ENCODE measurements around the gene CX3CR1.

Gene CX3CR1

GRCh38 chr3:39281533-39281932 lies 1.7 kb upstream of the CX3CR1 start:
- TF ChIP-seq ZNF639 (tag by site-specific recombination; IDR thresholded peaks at IDR 0.05) = no peak
- TF ChIP-seq ZNF768 (tag by site-specific recombination; IDR thresholded peaks at IDR 0.05) = no peak
- no peak for TF ChIP-seq ZNF596 (tag by site-specific recombination; IDR thresholded peaks at IDR 0.05)
- TF ChIP-seq ZNF114 (tag by site-specific recombination; IDR thresholded peaks at IDR 0.05) = no peak
- no peak for TF ChIP-seq ZNF416 (tag by site-specific recombination; IDR thresholded peaks at IDR 0.05)
- TF ChIP-seq SP2 (tag by site-specific recombination; IDR thresholded peaks at IDR 0.05) = no peak
- no peak for TF ChIP-seq KLF9 (tag by site-specific recombination; IDR thresholded peaks at IDR 0.05; ENCODE audit: low read depth)
- TF ChIP-seq ZNF174 (tag by site-specific recombination; IDR thresholded peaks at IDR 0.05) = no peak
- no peak for TF ChIP-seq ZNF621 (tag by site-specific recombination; IDR thresholded peaks at IDR 0.05)
- TF ChIP-seq ZNF580 (tag by site-specific recombination; IDR thresholded peaks at IDR 0.05) = no peak
- TF ChIP-seq ZNF23 (tag by site-specific recombination; IDR thresholded peaks at IDR 0.05; ENCODE audit: borderline replicate concordance) = no peak
- no peak for TF ChIP-seq ZFP41 (tag by site-specific recombination; IDR thresholded peaks at IDR 0.05; ENCODE audit: borderline replicate concordance)
- no peak for TF ChIP-seq ZNF488 (tag by site-specific recombination; IDR thresholded peaks at IDR 0.05)
- TF ChIP-seq PRDM10 (tag by site-specific recombination; IDR thresholded peaks at IDR 0.05) = no peak
- no peak for TF ChIP-seq FEZF1 (tag by site-specific recombination; IDR thresholded peaks at IDR 0.05)
- TF ChIP-seq ZNF148 (tag by site-specific recombination; IDR thresholded peaks at IDR 0.05; ENCODE audit: borderline replicate concordance) = no peak
- TF ChIP-seq MEIS1 (CRISPR knock-in tag; IDR thresholded peaks at IDR 0.05; ENCODE audit: borderline replicate concordance) = no peak
- no peak overlapping the region for H3K4me3 ChIP-seq (ENCODE audit: low read depth, low read length)
- no peaks in the 10 kb centered on the region for H3K9me3 ChIP-seq (ENCODE audit: control insufficient read depth, insufficient read depth, low read depth, low read length)
- H3K36me3 ChIP-seq (ENCODE audit: control insufficient read depth in 2 of 2, insufficient read depth in 1 of 2, low read length in 2 of 2) = no peaks in the 10 kb centered on the region
- POLR2A ChIA-PET = no interaction called here
- no peaks in the 10 kb centered on the region for H3K4me1 ChIP-seq (ENCODE audit: control insufficient read depth, insufficient read depth, low read length)
- H3K27ac ChIP-seq (ENCODE audit: extremely low read depth, low read depth, low read length) = no peak overlapping the region
- CTCF ChIA-PET = interaction anchor here (1.0 to 8.3 kb wide), 3 partner anchors 8 to 155 kb away, joined by 3 to 69 read pairs (median 4); no protein-coding TSS in a partner anchor

- Histone ChIP-seq H3K27ac (ENCODE audit: extremely low read depth, low read depth, low read length) (no peak overlapping the region), H3K36me3 (ENCODE audit: control insufficient read depth in 2 of 2, insufficient read depth in 1 of 2, low read length in 2 of 2) (no peaks in the 10 kb centered on the region), H3K4me3 (ENCODE audit: low read depth, low read length) (no peak overlapping the region), H3K4me1 (ENCODE audit: control insufficient read depth, insufficient read depth, low read length) (no peaks in the 10 kb centered on the region), H3K9me3 (ENCODE audit: control insufficient read depth, insufficient read depth, low read depth, low read length) (no peaks in the 10 kb centered on the region)
- no peak for TF ChIP-seq ZNF174 (tag by site-specific recombination; IDR thresholded peaks at IDR 0.05)
- TF ChIP-seq OSR2 (tag by site-specific recombination; IDR thresholded peaks at IDR 0.05) = no peak
- TF ChIP-seq ZNF23 (tag by site-specific recombination; IDR thresholded peaks at IDR 0.05; ENCODE audit: borderline replicate concordance) = no peak
- TF ChIP-seq ZNF354C (tag by site-specific recombination; IDR thresholded peaks at IDR 0.05; ENCODE audit: borderline replicate concordance, low read depth) = no peak
- no peak for TF ChIP-seq ZNF114 (tag by site-specific recombination; IDR thresholded peaks at IDR 0.05)
- no peak for TF ChIP-seq SP7 (tag by site-specific recombination; IDR thresholded peaks at IDR 0.05)
- TF ChIP-seq ZNF26 (tag by site-specific recombination; IDR thresholded peaks at IDR 0.05) = no peak
- no peak for TF ChIP-seq ZNF335 (tag by site-specific recombination; conservative IDR thresholded peaks at IDR 0.05)
- POLR2A ChIA-PET = no interaction called here
- CTCF ChIA-PET = interaction anchor here (0.7 to 8.3 kb wide), 2 partner anchors 9 to 288 kb away, joined by 3 to 69 read pairs; no protein-coding TSS in a partner anchor
These were observed 735 bp upstream of the CX3CR1 start for GRCh38 chr3:39280571-39280970.
